T-helper 2 cell treated with Interferon-gamma antibody and Interleukin-4, amounts not matched to agents 5 μg/mL and 100 μg/mL, for 36 hours (primary cell): ENCODE data around the gene FGFR3.
"Not testable (repeated sequence)": the region's sequence is repeated elsewhere in the genome, so short reads cannot be mapped to it uniquely, and the experiment has no call there.

ENCODE experiments used
- DNase-seq: peaks from one replicate; pipeline ENCODE4 v3.0.0; 2021; ENCODE audit warnings: low spot score
- H3K27ac Mint-ChIP-seq: one replicate; pipeline ENCODE4 v1.8.0; 2021; ENCODE audit warnings: mild to moderate bottlenecking, mixed read lengths
- H3K27me3 Mint-ChIP-seq: one replicate; pipeline ENCODE4 v1.8.0; 2021; ENCODE audit warnings: low read depth, mixed read lengths
- H3K36me3 Mint-ChIP-seq: one replicate; pipeline ENCODE4 v1.8.0; 2021; ENCODE audit warnings: low read depth, mixed read lengths
- H3K4me1 Mint-ChIP-seq: one replicate; pipeline ENCODE4 v1.8.0; 2021; ENCODE audit warnings: low read depth, mixed read lengths
- H3K4me3 Mint-ChIP-seq: one replicate; pipeline ENCODE4 v1.8.0; 2022; ENCODE audit warnings: mild to moderate bottlenecking, moderate library complexity, mixed read lengths
- H3K9me3 Mint-ChIP-seq: one replicate; pipeline ENCODE4 v1.8.0; 2021; ENCODE audit warnings: mixed read lengths

The FGFR3 gene

GRCh38 chr4:1830234-1830633, 37.1 kb downstream of the FGFR3 start:
- Mint-ChIP-seq H3K4me1 (peaks cover 16% of the 10 kb centered on the region), H3K36me3 (peaks cover 34% of the 10 kb centered on the region), H3K4me3 (no peak overlapping the region), H3K9me3 (no peaks in the 10 kb centered on the region), H3K27me3 (no peaks in the 10 kb centered on the region), H3K27ac (no peak overlapping the region)
- DNase-seq: no peak

- Mint-ChIP-seq H3K4me3 (no peak overlapping the region), H3K27me3 (no peaks in the 10 kb centered on the region), H3K4me1 (peaks cover 16% of the 10 kb centered on the region), H3K36me3 (peaks cover 37% of the 10 kb centered on the region), H3K27ac (peak overlapping the region; percentile 0), H3K9me3 (no peaks in the 10 kb centered on the region)
- no peak for DNase-seq
Observed at GRCh38 chr4:1830642-1831228, 37.6 kb downstream of the FGFR3 start.

- H3K27me3 Mint-ChIP-seq: no peaks in the 10 kb centered on the region
- DNase-seq: no peak
- peaks cover 39% of the 10 kb centered on the region for H3K36me3 Mint-ChIP-seq
- no peak overlapping the region for H3K4me3 Mint-ChIP-seq
- peaks cover 17% of the 10 kb centered on the region for H3K4me1 Mint-ChIP-seq
- H3K27ac Mint-ChIP-seq: no peak overlapping the region
- no peaks in the 10 kb centered on the region for H3K9me3 Mint-ChIP-seq
Observed at GRCh38 chr4:1831331-1831730, 38.2 kb downstream of the FGFR3 start.

DNA sequence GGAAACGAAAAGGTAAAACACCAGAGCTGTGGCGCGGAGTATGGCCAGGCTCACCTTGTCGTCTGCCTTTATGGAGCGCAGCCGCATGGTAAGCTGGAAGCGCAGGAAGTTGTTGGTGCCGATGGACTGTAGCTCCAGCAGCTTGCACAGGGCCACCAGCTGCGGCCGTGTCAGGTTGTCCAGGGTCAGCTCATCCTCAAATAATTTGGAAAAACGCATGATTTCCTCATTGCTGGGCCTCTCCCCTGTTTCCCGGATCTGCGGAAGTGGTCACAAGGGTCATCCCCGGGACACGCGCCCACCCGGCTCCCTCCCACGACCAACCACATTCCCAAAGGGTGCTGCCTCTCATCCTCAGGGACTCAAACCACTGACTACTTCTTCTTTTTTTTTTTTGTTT, 39.6 kb downstream of the FGFR3 start:
- Mint-ChIP-seq H3K4me1 (peaks cover 17% of the 10 kb centered on the region), H3K36me3 (peaks cover 43% of the 10 kb centered on the region), H3K27me3 (no peaks in the 10 kb centered on the region), H3K27ac (no peak overlapping the region), H3K4me3 (no peak overlapping the region), H3K9me3 (no peaks in the 10 kb centered on the region)
- no peak for DNase-seq

DNA sequence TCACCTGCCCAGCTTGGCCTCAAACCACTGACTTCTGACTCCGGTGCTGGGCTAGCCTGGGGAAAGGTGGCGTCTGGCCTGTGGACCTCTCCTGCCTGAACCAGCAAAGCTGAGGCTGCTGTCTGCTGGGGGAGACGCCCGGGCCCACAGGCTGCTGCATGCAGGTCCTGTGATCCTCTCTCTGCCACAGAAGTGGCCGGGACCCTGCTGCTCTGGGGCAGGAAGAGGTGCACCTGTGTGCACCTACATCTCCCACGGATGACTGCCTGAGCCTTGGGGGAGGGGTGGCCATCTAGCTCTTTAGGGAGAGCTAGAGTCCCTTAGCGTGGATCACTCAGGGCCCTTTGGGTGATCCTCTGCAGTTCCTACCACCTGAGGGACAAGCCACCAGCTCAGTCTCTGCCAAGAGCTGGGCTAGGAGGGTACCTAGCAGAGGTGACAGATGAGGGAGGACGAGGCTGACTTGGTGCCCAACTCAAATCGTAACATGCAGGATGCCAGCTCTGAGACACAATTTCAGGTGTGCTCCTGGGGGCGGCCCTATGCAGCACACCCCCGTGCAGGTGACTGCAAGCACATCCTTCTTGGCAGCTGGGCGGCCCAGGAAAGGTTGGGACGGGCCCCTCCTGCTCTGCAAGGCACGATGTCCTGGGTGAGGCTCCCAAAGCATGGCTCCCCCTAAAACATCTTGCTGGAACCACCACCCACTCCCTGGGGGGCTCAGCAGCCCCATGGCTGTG, 40.4 kb downstream of the FGFR3 start:
- DNase-seq: no peak
- H3K27ac Mint-ChIP-seq: no peak overlapping the region
- H3K9me3 Mint-ChIP-seq: no peaks in the 10 kb centered on the region
- no peaks in the 10 kb centered on the region for H3K27me3 Mint-ChIP-seq
- H3K36me3 Mint-ChIP-seq: peaks cover 44% of the 10 kb centered on the region
- H3K4me3 Mint-ChIP-seq: no peak overlapping the region
- H3K4me1 Mint-ChIP-seq: peaks cover 17% of the 10 kb centered on the region

DNA sequence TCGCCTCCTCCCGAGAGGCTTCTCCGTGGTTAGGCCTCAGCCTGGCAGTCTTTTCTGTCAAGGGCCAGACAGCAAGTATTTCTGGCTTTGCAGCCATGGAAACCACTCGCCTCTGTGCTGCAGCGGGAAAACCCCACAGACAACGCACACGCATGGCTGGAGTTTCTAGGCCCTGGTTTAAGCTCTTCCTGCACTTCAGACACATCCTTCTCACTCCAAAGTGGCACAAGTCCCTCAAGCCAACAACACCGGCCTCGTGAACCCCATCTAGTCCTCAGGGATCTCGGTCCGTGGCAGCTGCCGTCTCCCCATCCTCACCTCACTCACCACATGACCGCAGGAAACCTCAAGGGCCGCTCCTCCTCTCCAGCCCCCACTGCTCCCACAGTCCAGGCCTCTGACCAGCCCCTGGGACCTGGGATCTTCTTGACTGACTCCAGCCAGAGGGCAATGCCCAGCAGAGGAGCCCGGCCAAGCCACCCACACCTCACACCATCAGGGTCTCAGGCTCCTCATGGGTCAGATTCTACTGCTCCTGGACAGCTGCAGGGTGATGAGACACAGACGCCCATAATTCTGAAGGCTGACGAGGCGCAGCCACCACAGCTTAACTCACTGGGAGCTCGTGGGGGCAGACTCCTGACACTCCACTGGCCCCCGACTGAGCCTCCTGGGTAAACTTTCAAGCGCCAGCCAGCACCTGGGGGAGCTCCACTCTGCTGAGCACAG, 41.1 kb downstream of the FGFR3 start:
- H3K9me3 Mint-ChIP-seq: no peaks in the 10 kb centered on the region
- no peak overlapping the region for H3K27ac Mint-ChIP-seq
- no peaks in the 10 kb centered on the region for H3K27me3 Mint-ChIP-seq
- H3K36me3 Mint-ChIP-seq: peaks cover 47% of the 10 kb centered on the region
- DNase-seq: no peak
- H3K4me1 Mint-ChIP-seq: peaks cover 17% of the 10 kb centered on the region
- H3K4me3 Mint-ChIP-seq: no peak overlapping the region

GRCh38 chr4:1835836-1836235, 42.7 kb downstream of the FGFR3 start:
- not testable (repeated sequence) for H3K27me3 Mint-ChIP-seq, H3K9me3 Mint-ChIP-seq, H3K27ac Mint-ChIP-seq, H3K4me3 Mint-ChIP-seq, DNase-seq
- Mint-ChIP-seq H3K36me3 (peaks cover 36% of the 10 kb centered on the region), H3K4me1 (peaks cover 12% of the 10 kb centered on the region)

- Mint-ChIP-seq H3K4me3 (no peak overlapping the region), H3K27me3 (no peaks in the 10 kb centered on the region), H3K27ac (no peak overlapping the region), H3K36me3 (peaks cover 38% of the 10 kb centered on the region), H3K4me1 (peaks cover 13% of the 10 kb centered on the region), H3K9me3 (no peaks in the 10 kb centered on the region)
- no peak for DNase-seq
Observed at GRCh38 chr4:1836650-1837049, 43.6 kb downstream of the FGFR3 start.

DNA sequence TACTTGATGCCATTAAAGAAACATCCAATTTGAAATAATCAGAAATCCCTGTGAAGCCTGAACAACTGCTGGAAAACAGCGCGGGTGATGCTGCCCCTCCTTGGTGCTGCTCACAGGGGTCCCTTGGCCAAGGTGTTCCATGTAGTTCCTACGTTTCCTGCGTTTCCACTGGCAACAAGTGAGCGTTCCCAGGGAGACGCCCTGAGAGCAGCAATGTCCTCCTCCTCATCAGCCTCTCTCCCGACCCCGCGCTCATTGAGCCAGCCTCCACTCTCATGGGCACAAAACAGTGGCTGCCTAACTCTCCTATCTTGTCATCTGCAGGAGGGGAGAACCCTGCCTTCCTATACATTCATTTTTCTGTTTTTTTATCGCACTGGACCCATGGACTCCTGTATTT, 44.0 kb downstream of the FGFR3 start:
- H3K36me3 Mint-ChIP-seq: peaks cover 36% of the 10 kb centered on the region

DNA sequence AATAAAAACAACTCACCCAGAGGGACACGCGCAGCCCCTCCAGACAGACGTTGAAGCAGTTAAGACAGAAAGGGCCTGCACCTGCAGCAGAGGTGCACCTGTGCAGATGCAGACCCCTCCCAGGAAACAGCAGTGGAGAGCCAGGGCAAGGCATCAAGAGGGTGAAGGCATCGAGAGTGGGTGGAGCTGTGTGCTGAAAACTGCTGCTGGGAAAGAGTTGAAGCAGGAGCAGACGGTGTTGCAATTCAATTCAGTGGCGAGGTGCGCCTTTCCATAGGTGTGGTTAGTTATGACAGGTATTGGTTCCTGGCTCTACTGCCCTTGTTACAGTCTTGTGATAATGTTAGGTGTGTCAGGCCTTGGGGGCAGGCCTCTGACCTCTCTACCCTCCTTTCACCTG, 46.2 kb downstream of the FGFR3 start:
- Mint-ChIP-seq H3K27me3 (no peaks in the 10 kb centered on the region), H3K27ac (no peak overlapping the region), H3K4me3 (no peak overlapping the region), H3K36me3 (peaks cover 35% of the 10 kb centered on the region), H3K4me1 (peaks cover 16% of the 10 kb centered on the region), H3K9me3 (no peaks in the 10 kb centered on the region)
- DNase-seq: no peak

More for the DNA sequence above, 44.0 kb downstream of the FGFR3 start:
- Mint-ChIP-seq H3K27ac (no peak overlapping the region), H3K4me3 (no peak overlapping the region), H3K4me1 (peaks cover 14% of the 10 kb centered on the region), H3K27me3 (no peaks in the 10 kb centered on the region), H3K9me3 (no peaks in the 10 kb centered on the region)
- DNase-seq: no peak

DNA sequence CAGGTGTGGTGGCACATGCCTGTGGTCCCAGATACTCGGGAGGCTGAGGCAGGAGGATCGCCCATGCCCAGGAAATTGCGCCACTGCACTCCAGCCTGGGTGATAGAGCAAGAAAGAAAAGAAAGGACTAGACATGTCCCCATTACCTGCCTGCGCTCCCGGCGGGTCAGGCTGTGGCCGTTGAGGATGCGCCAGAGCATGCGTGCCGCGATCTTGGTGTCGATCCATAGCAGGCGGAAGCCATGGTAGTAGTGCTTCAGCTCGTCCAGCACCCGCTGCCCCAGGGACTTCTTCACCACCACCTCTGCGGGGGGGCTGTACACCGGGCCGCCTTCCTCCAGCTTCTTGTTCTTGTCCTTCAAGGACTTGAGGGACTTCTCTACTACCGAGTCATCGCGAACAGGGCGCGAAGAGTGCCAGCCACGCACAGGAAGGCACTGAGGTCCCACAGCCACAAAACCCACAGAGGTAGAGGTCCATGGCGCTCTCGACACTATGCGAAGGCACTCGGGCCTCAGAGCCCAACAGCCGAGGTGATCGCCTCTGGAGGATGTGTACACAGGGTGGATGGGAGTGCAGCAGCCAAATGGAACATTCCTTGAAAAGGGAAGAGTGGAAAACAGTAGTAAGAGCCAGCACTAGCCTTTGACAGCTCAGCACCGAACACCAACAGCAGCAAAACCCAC, 48.3 kb downstream of the FGFR3 start:
- Mint-ChIP-seq H3K9me3 (no peaks in the 10 kb centered on the region), H3K36me3 (peaks cover 24% of the 10 kb centered on the region), H3K4me3 (no peak overlapping the region), H3K27me3 (no peaks in the 10 kb centered on the region), H3K4me1 (peaks cover 13% of the 10 kb centered on the region), H3K27ac (no peak overlapping the region)
- DNase-seq: no peak

DNA sequence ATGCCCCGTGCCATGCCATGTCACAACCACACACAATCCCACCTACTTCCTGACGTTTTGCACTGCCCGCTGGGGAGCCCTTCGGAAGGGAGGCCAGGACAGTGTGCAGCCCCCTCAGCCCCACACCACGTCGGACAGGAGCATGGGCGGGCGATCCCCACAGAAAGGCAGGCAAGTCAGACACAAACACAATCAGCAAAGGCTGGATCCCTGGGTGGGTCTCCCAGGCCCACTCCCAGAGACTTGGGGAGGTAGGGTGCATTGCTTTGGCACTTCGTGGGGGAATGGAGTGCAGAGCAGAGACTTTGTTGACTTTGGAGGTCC, 48.8 kb downstream of the FGFR3 start:
- peaks cover 13% of the 10 kb centered on the region for H3K4me1 Mint-ChIP-seq
- DNase-seq: no peak
- no peak overlapping the region for H3K4me3 Mint-ChIP-seq
- H3K9me3 Mint-ChIP-seq: no peaks in the 10 kb centered on the region
- peaks cover 27% of the 10 kb centered on the region for H3K36me3 Mint-ChIP-seq
- H3K27me3 Mint-ChIP-seq: no peaks in the 10 kb centered on the region
- H3K27ac Mint-ChIP-seq: no peak overlapping the region

DNA sequence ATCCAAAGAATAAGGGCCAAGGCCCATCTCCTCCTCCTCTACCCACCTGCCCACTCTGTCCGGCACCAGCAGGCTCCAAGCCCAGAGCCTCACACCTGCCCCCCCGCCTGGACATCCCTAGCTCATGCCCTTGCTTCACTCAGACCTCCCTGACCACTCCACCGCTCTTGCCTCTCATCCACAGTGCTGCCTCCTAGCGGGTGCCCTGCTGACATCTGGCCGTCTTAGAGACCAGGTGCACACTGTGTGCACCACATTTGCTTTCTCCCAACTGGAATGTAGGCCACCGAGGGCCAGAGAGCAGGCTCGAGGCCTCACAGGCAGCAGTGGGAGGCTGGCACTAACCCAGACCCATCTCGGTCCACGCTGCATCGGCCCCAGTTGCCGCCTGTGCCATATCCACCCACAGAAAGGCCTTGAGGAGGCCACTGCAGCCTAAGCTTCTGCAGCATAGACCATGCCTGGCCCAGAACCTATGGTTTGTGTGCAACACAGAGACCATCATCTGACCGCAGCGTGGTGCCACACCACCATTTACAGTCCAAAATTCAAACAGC, 49.3 kb downstream of the FGFR3 start:
- peak overlapping the region; percentile 69 for H3K27ac Mint-ChIP-seq
- H3K9me3 Mint-ChIP-seq: no peaks in the 10 kb centered on the region
- no peak for DNase-seq
- peaks cover 28% of the 10 kb centered on the region for H3K36me3 Mint-ChIP-seq
- peaks cover 13% of the 10 kb centered on the region for H3K4me1 Mint-ChIP-seq
- H3K4me3 Mint-ChIP-seq: no peak overlapping the region
- H3K27me3 Mint-ChIP-seq: no peaks in the 10 kb centered on the region

- DNase-seq: no peak
- H3K4me3 Mint-ChIP-seq: no peak overlapping the region
- no peak overlapping the region for H3K27ac Mint-ChIP-seq
- H3K27me3 Mint-ChIP-seq: no peaks in the 10 kb centered on the region
- H3K4me1 Mint-ChIP-seq: peaks cover 13% of the 10 kb centered on the region
- peaks cover 28% of the 10 kb centered on the region for H3K36me3 Mint-ChIP-seq
- no peaks in the 10 kb centered on the region for H3K9me3 Mint-ChIP-seq
Observed at GRCh38 chr4:1842993-1843448, 49.9 kb downstream of the FGFR3 start.
